Activated gamma-delta T cell treated with anti-CD3 and anti-CD28 coated beads, Interleukin-2, amount 50 U/mL, for 16 hours (primary cell): ENCODE measurements around the gene IFFO2.

Source experiments
- DNase-seq: peaks from one replicate; pipeline ENCODE4 v3.0.0-alpha.2; 2020; ENCODE audit warnings: low read depth

Gene IFFO2

GRCh38 chr1:18919197-18919905 is 37.1 kb downstream of the IFFO2 start:
- no peak for DNase-seq

- no peak for DNase-seq
Measured at GRCh38 chr1:18918417-18918816, 38.1 kb downstream of the IFFO2 start.

- no peak for DNase-seq
Measured at GRCh38 chr1:18917071-18917799, 39.2 kb downstream of the IFFO2 start.

GRCh38 chr1:18915341-18915740 is 41.1 kb downstream of the IFFO2 start:
- no peak for DNase-seq

- DNase-seq = peak; percentile 64
Measured at GRCh38 chr1:18913065-18913835, 43.2 kb downstream of the IFFO2 start.

- DNase-seq = no peak
Measured at GRCh38 chr1:18912550-18912949, 43.9 kb downstream of the IFFO2 start.

GRCh38 chr1:18908911-18909771 is 47.3 kb downstream of the IFFO2 start:
- DNase-seq = no peak

GRCh38 chr1:18907917-18908845 is 48.3 kb downstream of the IFFO2 start:
- DNase-seq = no peak

- peak; percentile 44 for DNase-seq
Measured at GRCh38 chr1:18907021-18907916, 49.2 kb downstream of the IFFO2 start.

GRCh38 chr1:18903291-18903756 is 53.2 kb downstream of the IFFO2 start:
- DNase-seq = no peak

- peak; percentile 91 for DNase-seq
Measured at GRCh38 chr1:18902523-18903290, 53.8 kb downstream of the IFFO2 start, which contains the start of gene ALDH4A1. Gene ALDH4A1 (minus strand): TSS chr1:18902555. CDS start chr1:18902523, 32 bp downstream.

GRCh38 chr1:18901952-18902522 is 54.4 kb downstream of the IFFO2 start:
- no peak for DNase-seq

- DNase-seq = no peak
Measured at GRCh38 chr1:18901147-18901951, 55.1 kb downstream of the IFFO2 start.

- no peak for DNase-seq
Measured at GRCh38 chr1:18900303-18900841, 56.1 kb downstream of the IFFO2 start.

GRCh38 chr1:18899363-18900049 is 57.0 kb downstream of the IFFO2 start:
- no peak for DNase-seq

GRCh38 chr1:18898567-18898966 is 57.9 kb downstream of the IFFO2 start:
- no peak for DNase-seq

GRCh38 chr1:18895317-18895716 is 61.2 kb downstream of the IFFO2 start:
- no peak for DNase-seq
